KBM-7 (cell line): Measurements from ENCODE around the gene SH3RF3.

Source experiments
- DNase-seq: peaks from one replicate; pipeline ENCODE4 v3.0.0-alpha.2; 2015
- in situ Hi-C: fragments of 300-500 bp; cut with MboI; formaldehyde crosslinking; loops from 2 replicates; pipeline ENCODE4 v1.14.3; 2020; ENCODE audit warnings: low sequenced_read_pairs, low pct_unique_long_range_greater_than_20kb, mixed read lengths

Gene SH3RF3

GRCh38 chr2:109370399-109371035 is 241.5 kb downstream of the SH3RF3 start:
- DNase-seq, result no peak
- in situ Hi-C loops, result no loop called here

GRCh38 chr2:109371481-109372170 is 242.6 kb downstream of the SH3RF3 start:
- no peak for DNase-seq
- in situ Hi-C loops, result no loop called here

- in situ Hi-C loops, result no loop called here
- DNase-seq, result no peak
These were observed 243.2 kb downstream of the SH3RF3 start for GRCh38 chr2:109372171-109372568.

GRCh38 chr2:109372614-109373013 is 243.6 kb downstream of the SH3RF3 start:
- DNase-seq, result no peak
- in situ Hi-C loops, result no loop called here

- in situ Hi-C loops, result no loop called here
These were observed 245.0 kb downstream of the SH3RF3 start for GRCh38 chr2:109373791-109374547.

GRCh38 chr2:109374548-109375130 is 245.6 kb downstream of the SH3RF3 start:
- in situ Hi-C loops, result no loop called here
- no peak for DNase-seq

More at GRCh38 chr2:109373791-109374547, 245.0 kb downstream of the SH3RF3 start:
- DNase-seq, result no peak

- in situ Hi-C loops, result no loop called here
- DNase-seq, result no peak
These were observed 246.1 kb downstream of the SH3RF3 start for GRCh38 chr2:109375131-109375561.

- in situ Hi-C loops, result no loop called here
These were observed 246.7 kb downstream of the SH3RF3 start for GRCh38 chr2:109375656-109376055.

GRCh38 chr2:109376115-109376514 is 247.1 kb downstream of the SH3RF3 start:
- no peak for DNase-seq
- in situ Hi-C loops, result no loop called here

More at GRCh38 chr2:109375656-109376055, 246.7 kb downstream of the SH3RF3 start:
- DNase-seq, result no peak

- no peak for DNase-seq
- in situ Hi-C loops, result no loop called here
These were observed 247.9 kb downstream of the SH3RF3 start for GRCh38 chr2:109376796-109377495.

GRCh38 chr2:109377976-109378375 is 249.0 kb downstream of the SH3RF3 start:
- no peak for DNase-seq
- in situ Hi-C loops, result no loop called here

GRCh38 chr2:109378682-109379081 is 249.7 kb downstream of the SH3RF3 start:
- no peak for DNase-seq
- in situ Hi-C loops, result no loop called here

- DNase-seq, result no peak
- in situ Hi-C loops, result no loop called here
These were observed 250.5 kb downstream of the SH3RF3 start for GRCh38 chr2:109379507-109379906.

GRCh38 chr2:109380502-109381326 is 251.7 kb downstream of the SH3RF3 start:
- DNase-seq, result no peak
- in situ Hi-C loops, result no loop called here

- in situ Hi-C loops, result no loop called here
- DNase-seq, result no peak
These were observed 252.4 kb downstream of the SH3RF3 start for GRCh38 chr2:109381327-109381820.

- in situ Hi-C loops, result no loop called here
- no peak for DNase-seq
These were observed 253.4 kb downstream of the SH3RF3 start for GRCh38 chr2:109382226-109382895.

GRCh38 chr2:109382951-109383350 is 253.9 kb downstream of the SH3RF3 start:
- DNase-seq, result no peak
- in situ Hi-C loops, result no loop called here
